ENCODE data around the gene PSMA7. TPM values are rescaled to one million over a fixed set of nuclear protein-coding genes. Genes with fewer than 3 reads are reported as not detected.

Gene PSMA7
- total RNA-seq, 1 donor from 2014 or later, result 201 TPM

DNA sequence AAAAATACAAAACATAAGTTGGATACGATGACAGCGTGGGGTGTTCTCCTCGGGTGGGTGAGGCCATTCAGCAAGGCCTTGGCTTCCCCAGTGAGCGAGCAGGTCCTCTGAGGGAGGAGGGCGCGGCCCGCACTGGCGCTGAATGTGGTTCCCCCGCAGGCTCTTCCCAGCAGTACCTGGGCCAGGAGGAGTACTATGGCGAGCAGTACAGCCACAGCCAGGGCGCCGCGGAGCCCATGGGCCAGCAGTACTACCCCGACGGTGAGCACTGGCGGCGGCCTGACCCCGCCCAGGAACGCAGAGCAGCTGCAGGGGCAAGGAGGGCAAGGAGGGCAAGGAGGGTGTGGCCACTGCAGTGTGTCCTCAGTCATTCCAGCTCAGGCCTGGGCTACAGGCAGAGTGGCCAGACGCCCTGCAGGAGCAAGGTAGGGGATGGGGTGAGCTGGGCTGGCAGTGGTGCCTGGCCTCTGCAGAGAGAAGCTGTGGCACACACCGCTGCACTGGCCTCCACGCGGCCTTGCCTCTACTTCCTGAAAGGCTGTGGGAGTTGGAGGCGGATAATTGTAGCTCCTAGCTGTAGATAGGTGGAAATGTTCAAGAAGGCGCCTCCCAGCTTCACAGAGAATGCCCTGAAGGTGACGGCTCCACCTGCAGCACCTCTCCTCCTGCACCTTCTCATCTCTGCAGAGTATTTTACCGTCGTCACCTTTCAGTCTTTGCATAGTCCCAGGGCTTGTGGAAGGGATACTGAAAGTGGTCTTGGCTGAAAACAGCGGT lies 21.0 kb upstream of the PSMA7 start:
- no peak for DNase-seq (ENCODE audit: low spot score in 2 of 2, unreplicated experiment in 2 of 2)
- Mint-ChIP-seq H3K27me3 (ENCODE audit: low read depth) (no peaks in the 10 kb centered on the region), H3K4me1 (no peaks in the 10 kb centered on the region), H3K9me3 (no peaks in the 10 kb centered on the region), H3K36me3 (peaks cover 13% of the 10 kb centered on the region), H3K4me3 (no peak overlapping the region), H3K27ac (no peak overlapping the region)
- TF ChIP-seq, protein P1, sequence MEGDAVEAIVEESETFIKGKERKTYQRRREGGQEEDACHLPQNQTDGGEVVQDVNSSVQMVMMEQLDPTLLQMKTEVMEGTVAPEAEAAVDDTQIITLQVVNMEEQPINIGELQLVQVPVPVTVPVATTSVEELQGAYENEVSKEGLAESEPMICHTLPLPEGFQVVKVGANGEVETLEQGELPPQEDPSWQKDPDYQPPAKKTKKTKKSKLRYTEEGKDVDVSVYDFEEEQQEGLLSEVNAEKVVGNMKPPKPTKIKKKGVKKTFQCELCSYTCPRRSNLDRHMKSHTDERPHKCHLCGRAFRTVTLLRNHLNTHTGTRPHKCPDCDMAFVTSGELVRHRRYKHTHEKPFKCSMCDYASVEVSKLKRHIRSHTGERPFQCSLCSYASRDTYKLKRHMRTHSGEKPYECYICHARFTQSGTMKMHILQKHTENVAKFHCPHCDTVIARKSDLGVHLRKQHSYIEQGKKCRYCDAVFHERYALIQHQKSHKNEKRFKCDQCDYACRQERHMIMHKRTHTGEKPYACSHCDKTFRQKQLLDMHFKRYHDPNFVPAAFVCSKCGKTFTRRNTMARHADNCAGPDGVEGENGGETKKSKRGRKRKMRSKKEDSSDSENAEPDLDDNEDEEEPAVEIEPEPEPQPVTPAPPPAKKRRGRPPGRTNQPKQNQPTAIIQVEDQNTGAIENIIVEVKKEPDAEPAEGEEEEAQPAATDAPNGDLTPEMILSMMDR (IDR thresholded peaks at IDR 0.05; ENCODE audit: unreplicated experiment), result no peak

DNA sequence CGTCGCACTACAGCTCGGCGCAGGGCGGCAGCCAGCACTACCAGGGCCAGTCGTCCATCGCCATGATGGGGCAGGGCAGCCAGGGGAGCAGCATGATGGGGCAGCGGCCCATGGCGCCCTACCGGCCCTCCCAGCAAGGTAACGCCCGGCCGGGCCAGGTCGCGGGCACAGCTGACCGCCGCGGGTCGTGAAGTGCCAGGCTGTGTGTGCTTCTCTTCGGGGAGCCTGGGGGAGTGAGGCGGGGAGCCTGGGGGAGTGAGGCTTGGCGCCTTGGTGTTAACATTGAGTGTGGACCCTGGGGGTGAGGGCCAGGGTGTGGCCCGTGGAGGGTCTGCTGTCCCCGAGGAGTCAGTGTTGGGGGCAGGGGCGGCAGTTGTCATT lies 20.3 kb upstream of the PSMA7 start:
- no peak for DNase-seq (ENCODE audit: low spot score in 2 of 2, unreplicated experiment in 2 of 2)
- no peak overlapping the region for H3K27ac Mint-ChIP-seq
- H3K27me3 Mint-ChIP-seq (ENCODE audit: low read depth), result no peaks in the 10 kb centered on the region
- H3K4me3 Mint-ChIP-seq, result no peak overlapping the region
- TF ChIP-seq, protein P1 (IDR thresholded peaks at IDR 0.05; ENCODE audit: unreplicated experiment), result no peak
- H3K9me3 Mint-ChIP-seq, result no peaks in the 10 kb centered on the region
- peaks cover 13% of the 10 kb centered on the region for H3K36me3 Mint-ChIP-seq
- no peaks in the 10 kb centered on the region for H3K4me1 Mint-ChIP-seq

DNA sequence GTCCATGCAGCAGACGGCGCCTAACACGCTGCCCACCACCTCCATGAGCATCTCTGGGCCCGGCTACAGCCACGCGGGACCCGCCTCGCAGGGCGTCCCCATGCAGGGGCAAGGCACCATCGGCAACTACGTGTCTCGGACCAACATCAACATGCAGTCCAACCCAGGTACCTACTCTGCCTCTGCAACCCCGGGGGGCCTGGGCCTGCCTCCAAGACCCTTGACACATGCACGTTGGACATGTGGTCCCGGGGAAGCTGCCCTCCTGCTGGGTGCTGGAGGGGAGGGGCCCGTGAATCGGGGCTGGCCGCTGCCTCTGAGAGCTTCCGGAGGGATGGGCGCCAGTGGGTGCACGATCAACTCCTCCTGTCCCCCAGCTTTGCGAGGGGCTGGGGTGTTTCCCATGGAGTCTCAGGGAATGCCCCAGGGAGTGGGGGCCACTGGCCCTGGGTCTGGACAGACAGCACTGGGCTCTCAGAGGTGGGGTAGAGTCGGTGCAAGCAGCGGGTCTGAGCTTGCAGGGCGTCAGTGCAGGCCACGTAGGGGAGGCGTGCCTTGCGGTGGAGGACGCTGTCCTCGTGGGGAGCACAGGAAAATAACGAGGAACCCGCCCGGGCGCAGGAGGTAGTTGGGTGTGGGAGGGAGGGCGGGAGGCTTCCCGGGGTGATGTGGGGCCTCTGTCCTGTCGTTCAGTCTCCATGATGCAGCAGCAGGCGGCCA lies 19.7 kb upstream of the PSMA7 start:
- H3K36me3 Mint-ChIP-seq, result peaks cover 10% of the 10 kb centered on the region
- H3K4me1 Mint-ChIP-seq, result no peaks in the 10 kb centered on the region
- TF ChIP-seq, protein P1 (IDR thresholded peaks at IDR 0.05; ENCODE audit: unreplicated experiment), result no peak
- no peak overlapping the region for H3K4me3 Mint-ChIP-seq
- DNase-seq (ENCODE audit: low spot score in 2 of 2, unreplicated experiment in 2 of 2), result no peak
- no peak overlapping the region for H3K27ac Mint-ChIP-seq
- H3K9me3 Mint-ChIP-seq, result no peaks in the 10 kb centered on the region
- no peaks in the 10 kb centered on the region for H3K27me3 Mint-ChIP-seq (ENCODE audit: low read depth)

DNA sequence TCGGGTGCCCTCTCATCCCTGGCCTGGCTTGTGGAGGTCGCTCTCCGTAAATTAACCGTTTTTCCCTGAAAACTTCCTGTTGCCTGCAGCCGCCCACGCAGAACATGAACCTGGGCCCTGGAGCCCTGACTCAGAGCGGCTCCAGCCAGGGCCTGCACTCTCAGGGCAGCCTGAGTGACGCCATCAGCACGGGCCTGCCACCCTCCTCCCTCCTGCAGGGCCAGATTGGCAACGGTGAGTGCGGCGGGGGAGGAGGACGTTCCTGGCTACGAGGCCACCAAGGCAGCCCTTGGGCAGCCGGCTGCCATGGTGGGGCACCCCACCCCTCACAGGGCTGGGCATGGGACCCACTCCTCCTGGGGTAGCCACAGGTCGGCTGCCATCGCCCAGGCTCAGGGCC lies 18.2 kb upstream of the PSMA7 start:
- Mint-ChIP-seq H3K4me3 (no peak overlapping the region), H3K9me3 (no peaks in the 10 kb centered on the region), H3K36me3 (peaks cover 9% of the 10 kb centered on the region), H3K4me1 (peaks cover under 1% of the 10 kb centered on the region), H3K27ac (no peak overlapping the region), H3K27me3 (ENCODE audit: low read depth) (no peaks in the 10 kb centered on the region)
- TF ChIP-seq, protein P1 (IDR thresholded peaks at IDR 0.05; ENCODE audit: unreplicated experiment), result no peak
- no peak for DNase-seq (ENCODE audit: low spot score in 2 of 2, unreplicated experiment in 2 of 2)

DNA sequence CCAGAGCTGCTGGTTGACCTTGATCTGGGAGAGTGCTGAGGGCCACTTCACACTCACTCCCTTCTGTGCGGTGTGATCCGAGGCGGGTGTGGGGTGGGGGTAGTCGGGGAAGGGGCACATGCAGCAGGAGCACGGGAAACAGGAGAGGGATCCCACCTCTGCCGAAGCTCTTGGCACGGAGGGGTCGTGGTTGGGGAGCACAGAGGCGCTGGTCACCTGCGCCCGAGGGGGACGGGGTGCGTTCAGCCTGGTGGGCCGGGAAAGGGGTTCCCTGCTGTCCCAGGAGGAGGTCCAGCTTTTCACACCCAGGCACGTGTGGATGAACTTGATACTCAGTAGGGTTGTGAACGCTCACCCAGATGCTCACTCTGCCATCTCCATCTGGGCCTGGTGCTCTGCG lies 17.7 kb upstream of the PSMA7 start:
- no peak for DNase-seq (ENCODE audit: low spot score in 2 of 2, unreplicated experiment in 2 of 2)
- Mint-ChIP-seq H3K4me3 (no peak overlapping the region), H3K36me3 (peaks cover 8% of the 10 kb centered on the region), H3K4me1 (peaks cover 5% of the 10 kb centered on the region), H3K27me3 (ENCODE audit: low read depth) (no peaks in the 10 kb centered on the region), H3K9me3 (no peaks in the 10 kb centered on the region), H3K27ac (no peak overlapping the region)
- TF ChIP-seq, protein P1 (IDR thresholded peaks at IDR 0.05; ENCODE audit: unreplicated experiment), result no peak

Measured in mesothelial cell of epicardium (in vitro differentiated cells).